SK-N-SH (cell line): ENCODE results near the gene EML1.

Experiments used
- CTCF ChIP-seq: fragments of 200-600 bp; sonication (generic); IDR thresholded peaks from 2 replicates; pipeline ENCODE4 v1.6.1; 2017; ENCODE audit warnings: antibody characterized with exemption, mild to moderate bottlenecking, moderate library complexity
- EP300 ChIP-seq, 2 experiments: IDR thresholded peaks; 2 replicates each; pipeline versions ENCODE4 v1.4.0 to v1.6.1; 2012; ENCODE audit warnings: borderline replicate concordance in 1 of 2, low read depth in 1 of 2, low read length in 1 of 2
- EZH2phosphoT487 ChIP-seq: fragments of 200-600 bp; sonication (generic); IDR thresholded peaks from 2 replicates; pipeline ENCODE4 v1.6.1; 2017; ENCODE audit warnings: low read depth, mixed run types, mild to moderate bottlenecking, antibody characterized with exemption, moderate library complexity, borderline replicate concordance
- IRF3 ChIP-seq: fragments of 150-350 bp; IDR thresholded peaks from 2 replicates; pipeline ENCODE4 v1.6.1; 2016; ENCODE audit warnings: mild to moderate bottlenecking, low read depth, low read length
- MAX ChIP-seq: IDR thresholded peaks from 2 replicates; pipeline ENCODE4 v1.4.0; 2012; ENCODE audit warnings: low read depth
- POLR2AphosphoS5 ChIP-seq: IDR thresholded peaks from 2 replicates; pipeline ENCODE4 v1.6.1; 2012; ENCODE audit warnings: low read depth, low read length
- RCOR1 ChIP-seq: fragments of 150-350 bp; IDR thresholded peaks from 2 replicates; pipeline ENCODE4 v1.6.1; 2017; ENCODE audit warnings: antibody characterized with exemption, low read length
- REST ChIP-seq: IDR thresholded peaks from 2 replicates; pipeline ENCODE4 v1.6.1; 2012; ENCODE audit warnings: mild to moderate bottlenecking, low read depth, low read length, moderate library complexity
- SMC3 ChIP-seq: IDR thresholded peaks from 2 replicates; pipeline ENCODE4 v1.6.1; 2012; ENCODE audit warnings: low read depth, low read length, improper control_type of control experiment
- TCF12 ChIP-seq: IDR thresholded peaks from 2 replicates; pipeline ENCODE4 v1.4.0; 2012
- YY1 ChIP-seq: IDR thresholded peaks from 2 replicates; pipeline ENCODE4 v1.4.0; 2012; ENCODE audit warnings: low read depth, mild to moderate bottlenecking
- ZBTB33 ChIP-seq: IDR thresholded peaks from 2 replicates; pipeline ENCODE4 v1.4.0; 2012; ENCODE audit warnings: low read depth, borderline replicate concordance

- no peak for TF ChIP-seq CTCF
- no peak for TF ChIP-seq RCOR1
- no peak for TF ChIP-seq TCF12
- TF ChIP-seq YY1 = no peak
- no peak for TF ChIP-seq POLR2AphosphoS5
- no peak for TF ChIP-seq EZH2phosphoT487
- no peak for TF ChIP-seq EP300 (IDR thresholded peaks at IDR 0.05; ENCODE audit: borderline replicate concordance in 1 of 2, low read depth in 1 of 2, low read length in 1 of 2)
- no peak for TF ChIP-seq SMC3
- no peak for TF ChIP-seq IRF3
- TF ChIP-seq REST = no peak
- TF ChIP-seq MAX = no peak
- no peak for TF ChIP-seq ZBTB33
Measured at GRCh38 chr14:99803106-99803775, 10.0 kb downstream of the EML1 start.
